ENCODE measurements around the gene TMBIM1. TPM values are rescaled to one million over a fixed set of nuclear protein-coding genes. Genes with fewer than 3 reads are reported as not detected.
A peak's percentile ranks its signal among the peaks of the same experiment; 100 is the strongest.

The TMBIM1 gene
- total RNA-seq, 1 experiment from 2014 or later: 23.5 TPM

DNA sequence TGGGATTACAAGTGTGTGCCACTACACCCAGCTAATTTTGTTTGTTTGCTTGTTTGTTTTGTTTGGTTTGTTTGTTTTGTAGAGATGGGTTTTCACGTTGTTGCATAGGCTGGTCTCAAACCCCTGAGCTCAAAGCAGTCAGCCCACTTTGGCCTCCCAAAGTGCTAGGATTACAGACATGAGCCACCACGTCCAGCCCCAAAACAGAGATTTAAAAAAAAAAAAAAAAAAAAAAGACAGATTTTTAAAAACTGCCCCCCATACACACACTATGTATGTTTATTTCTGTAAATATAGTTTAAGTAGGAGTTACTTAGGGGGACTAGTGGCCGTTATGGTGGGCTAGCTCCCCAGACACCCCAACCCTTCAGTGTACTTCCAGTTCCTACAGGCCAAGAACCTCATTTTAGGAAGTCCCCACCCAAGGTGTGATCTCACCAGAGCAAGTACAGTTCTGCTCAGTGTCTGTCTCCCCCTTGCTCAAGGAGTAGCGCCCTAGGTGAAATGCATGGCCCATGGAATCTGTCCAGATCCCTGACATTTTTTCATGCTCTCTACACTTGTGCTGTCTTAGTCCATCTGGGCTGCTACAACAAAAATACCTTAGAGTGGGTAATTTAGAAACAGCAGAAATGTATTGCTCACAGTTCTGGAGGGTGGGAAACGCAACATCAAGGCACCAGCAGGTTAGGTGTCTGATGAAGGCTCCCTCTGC, 1.6 kb upstream of the TMBIM1 start:
- ATAC-seq (no peak), DNase-seq (ENCODE audit: low spot score) (no peak)
- ChIA-PET POLR2A (interaction anchor here (0.7 kb wide), 1 partner anchor 783 kb away, joined by 8 read pairs; no protein-coding TSS in a partner anchor), CTCF (interaction anchor here (0.6 to 3.6 kb wide), 8 partner anchors 8 to 520 kb away, joined by 3 to 17 read pairs (median 4); partner anchors contain the start of gene CATIP)
- no peak for TF ChIP-seq ZNF317 (CRISPR knock-in tag; IDR thresholded peaks at IDR 0.05; ENCODE audit: borderline replicate concordance, low read depth)
- TF ChIP-seq, protein P1, sequence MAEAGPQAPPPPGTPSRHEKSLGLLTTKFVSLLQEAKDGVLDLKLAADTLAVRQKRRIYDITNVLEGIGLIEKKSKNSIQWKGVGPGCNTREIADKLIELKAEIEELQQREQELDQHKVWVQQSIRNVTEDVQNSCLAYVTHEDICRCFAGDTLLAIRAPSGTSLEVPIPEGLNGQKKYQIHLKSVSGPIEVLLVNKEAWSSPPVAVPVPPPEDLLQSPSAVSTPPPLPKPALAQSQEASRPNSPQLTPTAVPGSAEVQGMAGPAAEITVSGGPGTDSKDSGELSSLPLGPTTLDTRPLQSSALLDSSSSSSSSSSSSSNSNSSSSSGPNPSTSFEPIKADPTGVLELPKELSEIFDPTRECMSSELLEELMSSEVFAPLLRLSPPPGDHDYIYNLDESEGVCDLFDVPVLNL (CRISPR knock-in tag; IDR thresholded peaks at IDR 0.05; ENCODE audit: borderline replicate concordance, low read depth): no peak
- no peak for TF ChIP-seq SP1 (CRISPR knock-in tag; conservative IDR thresholded peaks at IDR 0.05)
- TF ChIP-seq FOXP1 (CRISPR knock-in tag; IDR thresholded peaks at IDR 0.05; ENCODE audit: borderline replicate concordance): no peak
- TF ChIP-seq, protein P2, sequence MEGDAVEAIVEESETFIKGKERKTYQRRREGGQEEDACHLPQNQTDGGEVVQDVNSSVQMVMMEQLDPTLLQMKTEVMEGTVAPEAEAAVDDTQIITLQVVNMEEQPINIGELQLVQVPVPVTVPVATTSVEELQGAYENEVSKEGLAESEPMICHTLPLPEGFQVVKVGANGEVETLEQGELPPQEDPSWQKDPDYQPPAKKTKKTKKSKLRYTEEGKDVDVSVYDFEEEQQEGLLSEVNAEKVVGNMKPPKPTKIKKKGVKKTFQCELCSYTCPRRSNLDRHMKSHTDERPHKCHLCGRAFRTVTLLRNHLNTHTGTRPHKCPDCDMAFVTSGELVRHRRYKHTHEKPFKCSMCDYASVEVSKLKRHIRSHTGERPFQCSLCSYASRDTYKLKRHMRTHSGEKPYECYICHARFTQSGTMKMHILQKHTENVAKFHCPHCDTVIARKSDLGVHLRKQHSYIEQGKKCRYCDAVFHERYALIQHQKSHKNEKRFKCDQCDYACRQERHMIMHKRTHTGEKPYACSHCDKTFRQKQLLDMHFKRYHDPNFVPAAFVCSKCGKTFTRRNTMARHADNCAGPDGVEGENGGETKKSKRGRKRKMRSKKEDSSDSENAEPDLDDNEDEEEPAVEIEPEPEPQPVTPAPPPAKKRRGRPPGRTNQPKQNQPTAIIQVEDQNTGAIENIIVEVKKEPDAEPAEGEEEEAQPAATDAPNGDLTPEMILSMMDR (IDR thresholded peaks at IDR 0.05): no peak
- TF ChIP-seq ZNF232 (CRISPR knock-in tag; IDR thresholded peaks at IDR 0.05): no peak
- Mint-ChIP-seq H3K27me3 (ENCODE audit: low read depth) (peaks cover 4% of the 10 kb centered on the region; the same call in 1 of the 2 replicates), H3K9me3 (no peaks in the 10 kb centered on the region), H3K27ac (no peak overlapping the region), H3K36me3 (no peaks in the 10 kb centered on the region), H3K4me3 (no peak overlapping the region), H3K4me1 (peaks cover 46% of the 10 kb centered on the region)

DNA sequence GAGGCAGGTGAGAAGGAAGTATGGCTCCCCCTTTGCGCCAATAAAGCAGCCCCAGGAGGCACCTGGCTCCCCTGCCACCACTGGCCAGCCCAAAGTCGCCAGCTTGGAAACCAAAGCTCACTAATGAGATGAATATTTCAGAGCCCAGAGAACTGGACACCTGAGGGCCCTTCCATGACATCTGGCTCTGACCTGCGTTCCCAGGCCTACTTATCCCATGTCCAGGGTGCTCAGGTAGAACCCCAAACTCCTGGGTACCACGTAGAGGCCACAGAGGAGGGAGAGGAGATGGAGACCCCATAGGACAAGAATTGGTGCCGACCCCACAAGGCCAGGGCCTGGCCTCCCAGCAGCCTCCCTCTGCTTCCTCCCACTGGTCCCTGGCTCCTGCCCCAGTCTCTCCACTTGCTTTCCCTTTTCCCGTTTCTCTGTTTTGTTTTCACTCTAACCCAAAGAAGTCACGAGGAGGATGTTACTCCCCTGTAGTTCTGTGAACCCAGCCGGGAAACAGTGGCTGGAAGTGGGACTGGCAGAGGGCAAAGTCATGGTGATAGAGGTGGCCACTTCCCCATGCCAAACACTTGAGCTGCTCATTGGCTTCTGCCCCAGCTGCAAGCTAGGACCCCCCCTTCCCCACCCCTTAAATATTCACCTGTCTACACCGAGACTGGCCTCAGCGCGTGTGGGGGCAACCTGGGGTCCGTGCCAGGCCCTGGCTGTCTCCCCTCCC, 820 bp downstream of the TMBIM1 start:
- ChIA-PET POLR2A (interaction anchor here (0.6 kb wide), 2 partner anchors 31 to 65 kb away, joined by 4 to 6 read pairs; partner anchors contain the start of gene CATIP), CTCF (interaction anchor here (0.6 to 2.4 kb wide), 16 partner anchors 9 to 1662 kb away, joined by 3 to 9 read pairs (median 4); partner anchors contain the start of genes AAMP, CATIP and PNKD)
- H3K9me3 Mint-ChIP-seq: no peaks in the 10 kb centered on the region
- DNase-seq (ENCODE audit: low spot score) (no peak), ATAC-seq (no peak)
- H3K4me1 Mint-ChIP-seq: peaks cover 55% of the 10 kb centered on the region
- H3K27me3 Mint-ChIP-seq (ENCODE audit: low read depth): peaks cover 4% of the 10 kb centered on the region; the same call in 1 of the 2 replicates
- no peak overlapping the region for H3K27ac Mint-ChIP-seq
- H3K36me3 Mint-ChIP-seq: no peaks in the 10 kb centered on the region
- TF ChIP-seq FOXP1 (CRISPR knock-in tag; IDR thresholded peaks at IDR 0.05; ENCODE audit: borderline replicate concordance) (no peak), IRF2 (CRISPR knock-in tag; IDR thresholded peaks at IDR 0.05; ENCODE audit: borderline replicate concordance, low read depth) (no peak), PRRX2 (CRISPR knock-in tag; IDR thresholded peaks at IDR 0.05) (no peak), HMGA2 (CRISPR knock-in tag; IDR thresholded peaks at IDR 0.05) (no peak), CREB1 (CRISPR knock-in tag; IDR thresholded peaks at IDR 0.05) (no peak), MXD4 (CRISPR knock-in tag; IDR thresholded peaks at IDR 0.05; ENCODE audit: borderline replicate concordance) (no peak)
- TF ChIP-seq, protein P3, sequence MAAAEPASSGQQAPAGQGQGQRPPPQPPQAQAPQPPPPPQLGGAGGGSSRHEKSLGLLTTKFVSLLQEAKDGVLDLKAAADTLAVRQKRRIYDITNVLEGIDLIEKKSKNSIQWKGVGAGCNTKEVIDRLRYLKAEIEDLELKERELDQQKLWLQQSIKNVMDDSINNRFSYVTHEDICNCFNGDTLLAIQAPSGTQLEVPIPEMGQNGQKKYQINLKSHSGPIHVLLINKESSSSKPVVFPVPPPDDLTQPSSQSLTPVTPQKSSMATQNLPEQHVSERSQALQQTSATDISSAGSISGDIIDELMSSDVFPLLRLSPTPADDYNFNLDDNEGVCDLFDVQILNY (CRISPR knock-in tag; IDR thresholded peaks at IDR 0.05): no peak
- peak overlapping the region; percentile 65 for H3K4me3 Mint-ChIP-seq

DNA sequence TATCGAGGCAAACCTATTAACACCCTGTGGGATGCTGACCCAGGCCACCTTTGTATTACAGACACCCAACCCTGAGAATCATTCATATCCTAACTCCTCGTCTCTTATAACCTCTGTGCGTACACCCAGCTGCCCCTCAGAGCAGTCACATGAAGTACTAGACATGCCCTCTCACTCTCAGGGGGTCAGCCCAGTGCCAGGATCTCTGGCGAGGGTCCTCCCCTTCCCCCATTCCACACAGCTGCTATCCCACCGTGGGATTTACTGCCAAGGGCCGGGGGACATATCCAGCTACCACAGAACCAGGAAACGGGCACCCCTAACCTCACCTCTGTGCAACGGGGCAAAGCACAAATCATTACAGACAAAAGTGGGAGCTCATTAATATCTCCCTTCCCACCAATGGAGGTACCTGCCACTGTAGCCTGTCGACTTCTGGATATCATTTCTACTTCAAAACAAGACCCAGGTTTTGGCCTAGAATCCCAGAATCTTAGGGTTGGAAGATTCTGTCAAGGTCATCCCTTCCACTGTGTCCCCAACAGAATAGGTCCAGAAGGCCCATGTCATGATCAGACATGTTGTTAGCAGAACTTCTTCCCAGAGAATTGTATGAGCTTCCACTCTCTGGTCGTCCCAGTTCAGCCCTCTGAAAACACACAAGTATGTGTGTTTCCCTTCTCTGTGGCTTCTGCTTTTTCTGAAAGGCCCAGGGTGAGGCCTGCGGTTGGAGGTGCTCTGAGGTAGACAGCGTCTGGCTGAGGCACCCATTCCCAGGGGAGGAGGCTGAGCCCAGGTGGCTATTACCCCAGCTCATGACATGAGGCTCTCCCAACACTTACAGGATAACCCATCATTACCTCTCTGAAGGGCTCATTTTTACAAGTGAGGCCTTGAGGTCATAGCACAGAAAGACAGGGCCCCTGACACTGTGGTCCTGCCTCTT, 1.7 kb downstream of the TMBIM1 start:
- ChIA-PET POLR2A (no interaction called here), CTCF (interaction anchor here (0.6 to 2.4 kb wide), 8 partner anchors 11 to 1661 kb away, joined by 3 to 9 read pairs (median 4); partner anchors contain the start of genes AAMP, CATIP and PNKD)
- H3K27ac Mint-ChIP-seq: no peak overlapping the region; the same call in 1 of the 2 replicates
- DNase-seq (ENCODE audit: low spot score) (no peak), ATAC-seq (no peak)
- H3K36me3 Mint-ChIP-seq: no peaks in the 10 kb centered on the region
- no peak for TF ChIP-seq NFATC4 (CRISPR knock-in tag; IDR thresholded peaks at IDR 0.05)
- TF ChIP-seq, protein P4, sequence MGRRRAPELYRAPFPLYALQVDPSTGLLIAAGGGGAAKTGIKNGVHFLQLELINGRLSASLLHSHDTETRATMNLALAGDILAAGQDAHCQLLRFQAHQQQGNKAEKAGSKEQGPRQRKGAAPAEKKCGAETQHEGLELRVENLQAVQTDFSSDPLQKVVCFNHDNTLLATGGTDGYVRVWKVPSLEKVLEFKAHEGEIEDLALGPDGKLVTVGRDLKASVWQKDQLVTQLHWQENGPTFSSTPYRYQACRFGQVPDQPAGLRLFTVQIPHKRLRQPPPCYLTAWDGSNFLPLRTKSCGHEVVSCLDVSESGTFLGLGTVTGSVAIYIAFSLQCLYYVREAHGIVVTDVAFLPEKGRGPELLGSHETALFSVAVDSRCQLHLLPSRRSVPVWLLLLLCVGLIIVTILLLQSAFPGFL (CRISPR knock-in tag; IDR thresholded peaks at IDR 0.05; ENCODE audit: borderline replicate concordance): 0 out of 2 replicates have a peak, but pooled peaks have one; percentile 10
- no peaks in the 10 kb centered on the region for H3K9me3 Mint-ChIP-seq
- peaks cover 55% of the 10 kb centered on the region for H3K4me1 Mint-ChIP-seq
- peaks cover 4% of the 10 kb centered on the region; the same call in 1 of the 2 replicates for H3K27me3 Mint-ChIP-seq (ENCODE audit: low read depth)
- H3K4me3 Mint-ChIP-seq: peak overlapping the region; percentile 65

Measured in WTC11 (cell line).